NCI-H446 (cell line): ENCODE data around the gene SMG6.

Experiments used
- DNase-seq, 2 experiments: peaks; one replicate each; lab custom pipeline; 2025; lab: John Stamatoyannopoulos, UW

SMG6 gene

DNA sequence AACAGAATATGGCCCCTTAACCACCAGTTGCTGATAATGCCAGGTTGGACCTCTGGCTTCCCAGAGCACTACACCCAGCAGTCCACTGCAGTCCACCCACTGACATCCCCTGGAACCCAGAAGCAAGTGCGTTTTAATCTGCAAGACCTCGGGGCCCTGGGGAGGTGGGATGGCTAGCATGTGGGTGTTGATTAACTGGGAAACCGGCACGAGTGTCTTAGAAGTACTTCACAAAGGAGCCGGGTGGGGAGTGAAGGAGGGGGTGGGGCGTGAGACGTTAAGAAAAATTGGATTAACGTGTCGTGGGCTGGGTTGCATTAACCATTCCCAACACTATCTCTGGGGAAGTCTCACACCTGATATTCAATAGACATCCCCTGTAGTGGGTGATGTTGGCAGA is 254.8 kb downstream of the SMG6 start:
- no peak for DNase-seq

DNA sequence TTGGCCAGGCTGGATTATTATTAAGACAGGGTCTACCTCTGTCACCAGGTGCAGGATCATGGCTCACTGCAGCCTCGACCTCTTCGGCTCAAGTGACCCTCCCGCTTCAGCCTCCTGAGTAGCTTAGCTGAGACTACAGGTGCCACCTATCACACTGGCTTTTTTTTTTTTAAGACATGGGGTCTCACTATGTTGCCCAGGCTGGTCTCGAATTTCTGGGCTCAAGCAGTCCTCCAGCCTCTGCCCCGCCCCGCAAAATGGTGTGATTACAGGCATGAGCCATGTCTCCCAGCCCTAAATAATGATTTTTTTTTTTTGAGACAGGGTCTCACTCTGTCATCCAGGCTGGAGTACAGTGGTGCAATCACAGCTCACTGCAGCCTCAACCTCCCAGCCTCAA is 256.0 kb downstream of the SMG6 start:
- DNase-seq = no peak

- no peak for DNase-seq
These were observed 259.2 kb downstream of the SMG6 start for GRCh38 chr17:2044263-2044894.

DNA sequence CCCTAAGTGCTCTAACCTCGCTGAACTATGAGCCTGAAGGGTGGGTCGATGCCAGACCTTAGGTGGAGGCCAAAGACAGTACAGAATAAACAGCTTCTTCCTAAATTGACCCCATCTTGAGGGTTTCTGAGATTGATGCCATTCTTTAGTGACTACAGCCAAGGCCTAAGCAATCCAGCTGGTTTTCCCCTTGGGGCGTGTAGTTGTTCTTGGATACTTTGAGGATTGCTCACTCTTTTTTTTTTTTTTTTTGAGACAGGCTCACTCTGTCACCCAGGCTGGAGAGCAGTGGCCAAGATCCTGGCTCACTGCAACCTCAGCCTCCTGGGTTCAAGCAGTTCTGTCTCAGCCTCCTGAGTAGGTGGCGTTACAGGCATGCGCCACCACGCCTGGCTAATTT is 259.8 kb downstream of the SMG6 start:
- DNase-seq = no peak

GRCh38 chr17:2042933-2043332 is 260.7 kb downstream of the SMG6 start:
- DNase-seq = no peak

- DNase-seq = no peak
These were observed 261.2 kb downstream of the SMG6 start for GRCh38 chr17:2042390-2042847.

- DNase-seq = peak; percentile 89 to 96
These were observed 261.8 kb downstream of the SMG6 start, which contains the start of gene OVCA2 for GRCh38 chr17:2041561-2042389. OVCA2 (plus strand) TSS chr17:2042022; CDS start chr17:2042048, 26 bp downstream.

DNA sequence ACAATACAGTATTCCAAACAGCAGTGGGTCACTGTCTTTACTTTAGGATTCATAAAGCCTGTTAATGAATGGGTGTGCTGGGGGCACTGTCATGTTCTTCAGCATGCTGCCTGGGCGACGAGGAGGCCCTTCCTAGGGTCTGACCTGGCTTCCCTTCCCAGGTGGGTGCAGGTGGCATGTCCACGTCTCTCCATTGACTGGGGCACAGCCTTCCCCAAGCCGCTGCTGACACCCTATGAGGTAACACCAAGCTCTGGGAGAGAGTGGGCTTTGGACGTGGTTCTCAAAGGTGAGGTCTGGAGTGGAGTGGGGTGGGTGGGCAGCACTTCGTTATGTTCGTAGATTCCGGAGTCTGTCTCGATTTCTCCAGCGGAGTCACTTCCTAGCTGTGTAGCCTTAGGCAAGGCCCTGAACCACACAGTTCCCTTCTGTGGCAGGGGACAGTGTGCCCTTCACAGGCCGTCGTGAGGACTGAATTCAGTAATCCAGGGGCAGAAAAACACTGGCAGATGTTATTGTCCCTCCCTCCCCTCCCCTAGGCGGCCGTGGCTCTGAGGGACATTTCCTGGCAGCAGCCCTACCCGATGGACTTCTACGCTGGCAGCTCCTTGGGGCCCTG is 262.5 kb downstream of the SMG6 start:
- DNase-seq = peak in 1 of 2 experiments; percentile 54

- DNase-seq = no peak
These were observed 263.3 kb downstream of the SMG6 start for GRCh38 chr17:2040219-2040827.

- no peak for DNase-seq
These were observed 266.4 kb downstream of the SMG6 start for GRCh38 chr17:2037155-2037554.

GRCh38 chr17:2035541-2036488 is 267.8 kb downstream of the SMG6 start:
- DNase-seq = no peak

DNA sequence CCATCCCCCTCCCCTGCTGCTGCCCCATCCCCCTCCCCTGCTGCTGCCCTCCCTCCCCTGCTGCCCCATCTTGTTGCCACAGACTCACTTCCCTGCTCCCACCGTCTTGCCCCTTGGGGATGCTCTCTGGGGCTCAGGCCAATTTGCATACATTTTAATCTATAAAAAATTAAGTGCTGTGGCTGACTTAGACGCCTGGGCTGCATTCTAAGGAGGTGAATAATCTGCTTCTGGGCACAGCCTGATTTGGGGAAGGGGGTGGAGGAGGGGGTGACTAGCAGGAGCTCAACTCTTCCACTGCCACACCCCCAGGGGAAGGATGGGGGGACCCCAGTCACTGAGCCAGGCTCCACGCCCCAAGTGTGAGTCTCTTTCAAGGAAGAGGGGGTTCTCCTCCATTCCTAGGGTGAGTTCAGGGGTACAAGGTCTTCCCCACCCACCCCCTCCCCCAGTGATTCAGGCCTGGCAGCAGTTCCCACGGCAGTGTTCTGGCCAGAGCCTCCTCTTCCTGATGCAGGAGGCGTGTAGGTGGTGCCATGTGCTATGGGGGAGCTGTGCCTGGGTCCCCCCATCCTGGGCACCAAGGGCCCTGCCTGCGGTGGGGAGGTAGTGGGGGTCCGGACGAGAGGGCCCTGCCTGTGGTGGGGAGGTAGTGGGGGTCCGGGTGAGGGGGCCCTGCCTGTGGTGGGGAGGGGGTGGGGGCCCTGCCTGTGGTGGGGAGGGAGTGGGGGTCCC is 268.6 kb downstream of the SMG6 start:
- no peak for DNase-seq

GRCh38 chr17:2034157-2034556 is 269.4 kb downstream of the SMG6 start:
- no peak for DNase-seq

DNA sequence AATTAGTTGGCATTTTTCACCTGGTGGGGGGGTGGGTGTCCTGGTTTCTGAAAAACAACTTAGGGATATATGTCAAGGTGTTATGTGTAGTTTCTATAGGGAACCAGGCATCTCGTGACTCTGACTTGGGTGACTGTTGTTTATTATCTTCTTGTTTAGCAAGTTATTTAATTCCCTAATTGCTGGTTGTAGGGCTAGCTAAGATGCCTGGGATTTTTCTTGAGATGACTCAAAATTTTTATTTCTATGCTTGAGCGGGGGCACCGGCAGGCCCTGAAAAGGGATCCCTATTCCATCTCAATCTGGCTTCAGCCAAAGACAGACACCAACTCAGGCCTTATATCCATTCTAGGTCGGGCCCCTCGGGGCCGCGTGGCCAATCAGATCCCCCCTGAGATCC is 270.4 kb downstream of the SMG6 start:
- no peak for DNase-seq

GRCh38 chr17:2030779-2031163 is 272.8 kb downstream of the SMG6 start:
- DNase-seq = peak in 1 of 2 experiments; percentile 69

GRCh38 chr17:2029911-2030778 is 273.4 kb downstream of the SMG6 start, which contains the start of gene DPH1:
DPH1 (plus strand) TSS chr17:2030153; CDS start chr17:2030170, 17 bp downstream.
- peak; percentile 59 to 83 for DNase-seq

DNA sequence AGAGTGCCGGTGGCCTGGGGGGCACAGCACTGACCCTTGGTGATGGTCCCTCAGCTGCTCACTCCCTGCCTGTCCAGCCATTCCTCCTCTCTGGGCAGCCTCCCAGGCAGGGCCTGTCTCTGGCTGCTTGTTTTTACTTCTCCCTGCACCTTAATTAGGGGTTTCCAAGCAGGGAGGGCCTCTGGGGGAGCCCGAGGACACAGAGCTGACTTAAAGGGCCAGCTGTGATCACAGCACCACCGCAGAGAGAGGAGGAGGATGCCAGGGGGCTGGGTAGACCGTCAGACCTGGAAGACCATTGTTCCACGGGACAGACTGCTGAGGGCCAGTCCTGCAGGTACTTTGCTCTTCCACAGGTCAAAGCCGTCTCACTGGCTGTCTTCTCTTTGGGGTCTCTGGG is 274.8 kb downstream of the SMG6 start:
- no peak for DNase-seq

- no peak for DNase-seq
These were observed 275.4 kb downstream of the SMG6 start for GRCh38 chr17:2028234-2028614.

- DNase-seq = no peak
These were observed 275.9 kb downstream of the SMG6 start for GRCh38 chr17:2027528-2028233.
